Osteoblast (primary cell): ENCODE data around the gene EIF4E1B. TPM values are rescaled to one million over a fixed set of nuclear protein-coding genes. Genes with fewer than 3 reads are reported as not detected.

ENCODE experiments used
- DNase-seq: peaks from one replicate; pipeline ENCODE4 v3.0.0; 2011; ENCODE audit warnings: low spot score, mixed read lengths; ENCODE audit not compliant: insufficient read length; ENCODE audit errors: missing footprints
- H2AFZ ChIP-seq: 2 replicates; pipeline ENCODE4 v1.6.0; 2011; ENCODE audit warnings: mild to moderate bottlenecking, low read length
- H3K27ac ChIP-seq: 2 replicates; pipeline ENCODE4 v1.5.1; 2011; ENCODE audit warnings: mild to moderate bottlenecking, low read depth, low read length, moderate library complexity
- H3K27me3 ChIP-seq: 2 replicates; pipeline ENCODE4 v1.6.0; 2012; ENCODE audit warnings: mild to moderate bottlenecking, control low read depth, inconsistent platforms, low read length, moderate library complexity; ENCODE audit not compliant: insufficient read depth
- H3K36me3 ChIP-seq: 2 replicates; pipeline ENCODE4 v1.5.1; 2011; ENCODE audit warnings: mild to moderate bottlenecking, low read length, control low read depth, moderate library complexity; ENCODE audit not compliant: insufficient read depth
- H3K4me1 ChIP-seq: 2 replicates; pipeline ENCODE4 v1.5.1; 2011; ENCODE audit warnings: mild to moderate bottlenecking, low read length, control low read depth, moderate library complexity; ENCODE audit not compliant: insufficient read depth
- H3K4me2 ChIP-seq: 2 replicates; pipeline ENCODE4 v1.6.0; 2011; ENCODE audit warnings: mild to moderate bottlenecking, low read length; ENCODE audit not compliant: insufficient read depth
- H3K4me3 ChIP-seq: fragments of 200-600 bp; sonication (generic); 3 replicates; pipeline ENCODE4 v1.5.1; 2012; ENCODE audit warnings: mild to moderate bottlenecking, low read length, inconsistent platforms; ENCODE audit not compliant: insufficient read depth
- H3K79me2 ChIP-seq: 2 replicates; pipeline ENCODE4 v1.6.0; 2012; ENCODE audit warnings: mild to moderate bottlenecking, low read length, control low read depth, inconsistent platforms; ENCODE audit not compliant: insufficient read depth
- H3K9me3 ChIP-seq: 2 replicates; pipeline ENCODE4 v1.5.1; 2011; ENCODE audit warnings: low read depth, low read length, control low read depth
- H4K20me1 ChIP-seq: 2 replicates; pipeline ENCODE4 v1.6.0; 2012; ENCODE audit warnings: mild to moderate bottlenecking, low read length, control low read depth; ENCODE audit not compliant: insufficient read depth
- CTCF ChIP-seq: IDR thresholded peaks from 2 replicates; pipeline ENCODE4 v1.5.1; 2011; ENCODE audit warnings: mild to moderate bottlenecking, low read depth, low read length, moderate library complexity; ENCODE audit errors: extremely low read depth
- total RNA-seq: library from RNA; depleted of rRNA; stranded (reverse); fragments of >200 nt; gene quantifications from 2 replicates; pipeline ENCODE4 v1.2.3, GENCODE V29; 2012

EIF4E1B gene
- total RNA-seq, 1 donor = not detected

DNA sequence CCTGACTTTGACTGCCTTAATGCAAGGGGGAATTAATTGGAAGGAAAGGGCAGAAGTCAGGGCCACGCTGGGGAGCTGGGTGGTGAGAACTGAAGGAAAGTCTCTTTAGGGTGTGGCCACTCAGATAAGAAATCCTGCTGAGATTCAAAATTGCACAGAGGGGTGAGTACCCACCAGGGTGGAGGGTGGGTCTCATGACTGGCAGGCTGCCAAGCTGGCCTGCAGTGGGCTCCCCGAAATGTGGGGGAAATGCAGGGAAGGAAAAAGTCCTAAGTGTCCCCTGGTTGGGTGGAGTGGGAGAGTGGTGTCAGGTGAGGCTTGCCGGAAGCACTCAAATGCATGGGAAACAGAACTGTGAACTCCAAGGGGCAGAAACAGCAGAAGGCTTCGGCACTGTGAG lies 40.9 kb downstream of the EIF4E1B start:
- Histone ChIP-seq H3K27ac (no peak overlapping the region), H3K4me1 (peaks cover 6% of the 10 kb centered on the region), H3K27me3 (peaks cover 50% of the 10 kb centered on the region), H3K4me2 (no peak overlapping the region), H3K4me3 (no peak overlapping the region), H3K79me2 (no peaks in the 10 kb centered on the region), H2AFZ (no peak overlapping the region), H3K9me3 (no peaks in the 10 kb centered on the region), H4K20me1 (no peaks in the 10 kb centered on the region), H3K36me3 (no peaks in the 10 kb centered on the region)
- TF ChIP-seq CTCF = no peak
- DNase-seq = peak; percentile 43

DNA sequence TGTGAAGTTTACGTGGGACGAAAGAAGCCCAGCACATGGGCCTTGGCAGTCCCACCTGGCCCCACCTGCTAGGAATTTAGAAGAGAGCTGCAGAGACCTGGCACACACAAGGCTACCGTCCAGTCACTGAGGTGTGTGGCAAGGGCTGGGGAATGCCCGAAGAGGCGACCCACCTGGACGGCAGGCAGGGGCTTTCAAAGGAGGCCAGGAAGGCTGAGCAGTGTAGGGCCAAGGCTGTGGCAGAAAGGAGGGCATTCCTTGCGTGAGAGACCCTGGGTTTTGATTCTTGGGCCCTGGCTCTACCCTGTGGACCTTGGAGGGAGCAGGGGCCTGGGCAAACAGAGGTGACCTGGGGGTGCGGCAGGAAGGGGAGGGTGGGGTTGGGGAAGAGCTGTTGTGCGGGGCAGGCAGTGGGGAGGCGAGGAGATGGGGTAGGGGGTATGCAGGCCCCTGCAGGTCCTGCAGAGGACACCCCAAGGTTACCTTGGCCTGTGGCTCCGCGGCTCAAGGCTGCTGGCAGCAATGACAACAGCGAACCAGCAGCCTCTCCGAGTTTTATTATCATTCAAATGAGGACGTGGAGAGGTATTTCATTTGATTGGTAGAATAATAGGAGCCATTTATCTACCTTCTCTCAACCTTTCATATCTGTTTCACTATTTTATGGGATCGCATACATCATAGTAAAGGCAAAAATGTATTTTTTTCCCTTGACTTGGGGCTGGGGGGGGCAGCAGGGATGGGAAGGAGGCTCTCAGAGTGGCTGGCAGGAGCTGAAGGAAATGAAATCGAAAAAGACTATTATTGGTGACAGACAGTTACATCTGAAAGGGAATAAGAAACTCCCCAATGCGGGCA lies 41.6 kb downstream of the EIF4E1B start:
- H2AFZ ChIP-seq = no peak overlapping the region
- no peaks in the 10 kb centered on the region for H3K36me3 ChIP-seq
- no peak overlapping the region for H3K27ac ChIP-seq
- DNase-seq = peak; percentile 60
- no peaks in the 10 kb centered on the region for H4K20me1 ChIP-seq
- no peak overlapping the region for H3K4me2 ChIP-seq
- H3K9me3 ChIP-seq = no peaks in the 10 kb centered on the region
- H3K4me3 ChIP-seq = no peak overlapping the region
- H3K4me1 ChIP-seq = peaks cover 10% of the 10 kb centered on the region
- H3K27me3 ChIP-seq = peaks cover 49% of the 10 kb centered on the region
- no peaks in the 10 kb centered on the region for H3K79me2 ChIP-seq
- TF ChIP-seq CTCF = no peak

DNA sequence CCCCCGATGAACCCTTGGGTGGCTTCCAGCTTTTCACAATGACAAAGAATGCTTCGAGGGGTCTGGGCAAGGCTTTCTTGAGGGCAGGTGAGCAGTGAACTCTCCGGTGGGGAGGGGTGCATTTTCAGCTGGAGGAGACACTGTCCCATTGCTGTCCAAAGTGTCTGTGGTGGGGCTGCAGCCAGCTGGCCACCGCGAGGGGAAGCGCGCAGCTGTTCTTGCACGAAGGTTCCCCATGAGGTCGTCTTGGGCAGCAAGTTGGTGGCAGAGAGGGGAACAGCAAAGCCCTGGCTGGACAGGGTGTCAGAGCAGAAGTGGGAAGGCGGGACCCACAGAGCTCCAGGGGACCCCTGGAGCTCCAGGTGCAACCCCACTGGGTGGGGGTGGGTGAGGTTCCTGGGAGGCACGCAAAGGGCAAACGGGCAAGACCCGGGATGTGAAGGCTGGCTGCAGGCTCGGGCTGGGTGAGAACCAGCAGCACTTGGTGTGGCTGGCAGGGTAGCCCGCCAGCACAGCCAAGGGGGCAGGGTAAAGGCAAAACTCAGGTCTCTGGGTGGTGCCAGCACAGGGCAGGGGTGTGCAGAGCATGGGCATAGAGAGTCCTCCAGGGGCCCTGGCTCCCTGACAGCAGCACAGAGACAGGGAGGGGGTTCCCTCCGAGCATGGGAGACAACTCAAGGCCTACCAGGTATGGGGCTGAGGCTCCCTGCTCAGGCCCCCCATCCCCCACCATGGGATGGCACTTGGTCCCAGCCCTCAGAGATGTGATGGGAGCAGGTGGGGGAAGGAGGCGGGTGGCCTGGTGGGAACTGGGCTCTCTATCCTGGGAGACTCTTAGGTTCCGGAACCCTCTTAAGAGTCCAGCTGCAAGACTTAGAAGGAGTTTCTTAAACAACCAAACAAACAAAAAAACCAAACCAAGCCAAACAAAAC lies 43.4 kb downstream of the EIF4E1B start:
- Histone ChIP-seq H3K4me1 (peaks cover 10% of the 10 kb centered on the region), H3K4me3 (no peak overlapping the region), H3K4me2 (no peak overlapping the region), H3K36me3 (no peaks in the 10 kb centered on the region), H3K79me2 (no peaks in the 10 kb centered on the region), H3K27ac (no peak overlapping the region), H3K27me3 (peaks cover 38% of the 10 kb centered on the region), H3K9me3 (no peaks in the 10 kb centered on the region), H4K20me1 (no peaks in the 10 kb centered on the region), H2AFZ (no peak overlapping the region)
- TF ChIP-seq CTCF = no peak
- DNase-seq = peak; percentile 62

- no peaks in the 10 kb centered on the region for H4K20me1 ChIP-seq
- TF ChIP-seq CTCF = no peak
These were observed 44.3 kb downstream of the EIF4E1B start for GRCh38 chr5:176674799-176675198.

More at GRCh38 chr5:176674799-176675198, 44.3 kb downstream of the EIF4E1B start:
- H3K4me1 ChIP-seq = peaks cover 10% of the 10 kb centered on the region
- H3K36me3 ChIP-seq = no peaks in the 10 kb centered on the region
- no peaks in the 10 kb centered on the region for H3K79me2 ChIP-seq
- H2AFZ ChIP-seq = no peak overlapping the region
- H3K4me2 ChIP-seq = no peak overlapping the region
- no peak overlapping the region for H3K27ac ChIP-seq
- H3K4me3 ChIP-seq = no peak overlapping the region
- peak; percentile 26 for DNase-seq
- peaks cover 38% of the 10 kb centered on the region for H3K27me3 ChIP-seq
- H3K9me3 ChIP-seq = no peaks in the 10 kb centered on the region
